Activated CD4-positive, alpha-beta memory T cell treated with anti-CD3 and anti-CD28 coated beads for 36 hours (primary cell): ENCODE results near the gene PCBP4. TPM values are rescaled to one million over a fixed set of nuclear protein-coding genes. Genes with fewer than 3 reads are reported as not detected.

ENCODE experiments used
- CTCF ChIA-PET: fragments of 350-600 bp; sonication (Branson Sonifier 250); formaldehyde crosslinking; loops from one replicate; lab custom pipeline; 2021; ENCODE audit warnings: antibody characterized with exemption, inconsistent platforms; lab: Charles Lee
- POLR2A ChIA-PET: fragments of 350-600 bp; sonication (Branson Sonifier 250); formaldehyde crosslinking; loops from one replicate; lab custom pipeline; 2021; ENCODE audit warnings: antibody characterized with exemption; lab: Charles Lee
- DNase-seq: peaks from one replicate; pipeline ENCODE4 v3.0.0-alpha.2; 2020
- H3K27ac Mint-ChIP-seq: one replicate; pipeline ENCODE4 v1.8.0; 2021; ENCODE audit warnings: mixed read lengths
- H3K27me3 Mint-ChIP-seq: one replicate; pipeline ENCODE4 v1.8.0; 2021; ENCODE audit warnings: mixed read lengths
- H3K36me3 Mint-ChIP-seq: one replicate; pipeline ENCODE4 v1.8.0; 2021; ENCODE audit warnings: mixed read lengths
- H3K4me1 Mint-ChIP-seq: one replicate; pipeline ENCODE4 v1.8.0; 2021; ENCODE audit warnings: low read depth, mixed read lengths
- H3K4me3 Mint-ChIP-seq: one replicate; pipeline ENCODE4 v1.8.0; 2021; ENCODE audit warnings: mild to moderate bottlenecking, mixed read lengths
- H3K9me3 Mint-ChIP-seq: one replicate; pipeline ENCODE4 v1.8.0; 2021; ENCODE audit warnings: mixed read lengths
- intact Hi-C: fragments of 100-400 bp; cut with micrococcal nuclease; formaldehyde crosslinking; loops from one replicate; pipeline ENCODE4 v1.15.1; 2023
- total RNA-seq, 2 experiments: library from RNA; stranded (reverse); gene quantifications; one replicate each; pipeline ENCODE4 v1.2.3, GENCODE V29; 2021

PCBP4 gene
- total RNA-seq, 2 experiments from 2014 or later, result 17.3 to 19.3 TPM

DNA sequence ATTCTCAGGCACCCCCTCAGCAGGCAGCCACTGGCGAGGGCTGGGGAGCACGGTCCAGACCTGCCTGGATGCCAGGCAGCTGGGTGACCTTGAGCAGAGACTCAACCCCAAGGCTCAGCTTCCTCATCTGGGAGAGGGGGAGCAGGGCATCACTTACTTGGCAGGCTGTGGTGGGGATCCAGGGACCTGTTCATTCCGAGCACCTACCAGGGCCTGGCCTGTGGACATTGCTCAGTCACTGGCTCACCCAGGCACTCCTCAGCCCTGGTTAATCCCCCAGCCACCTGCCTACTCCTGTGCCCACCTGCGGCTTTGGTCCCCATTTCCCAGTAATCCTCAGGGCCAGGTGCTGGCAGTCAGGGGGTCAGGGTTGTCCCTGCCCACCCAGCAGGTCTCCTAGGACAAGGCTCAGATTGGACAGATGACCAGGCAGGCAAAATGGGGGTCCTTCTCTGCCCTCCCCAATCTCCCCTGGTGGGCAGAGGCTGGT, 37.7 kb upstream of the PCBP4 start:
- peaks cover 14% of the 10 kb centered on the region for H3K4me1 Mint-ChIP-seq
- no peaks in the 10 kb centered on the region for H3K27me3 Mint-ChIP-seq
- intact Hi-C loops, result loop anchor here (5.0 kb wide), 2 partner anchors 212 to 332 kb away; no protein-coding TSS in a partner anchor
- no peaks in the 10 kb centered on the region for H3K36me3 Mint-ChIP-seq
- POLR2A ChIA-PET, result no interaction called here
- no peaks in the 10 kb centered on the region for H3K9me3 Mint-ChIP-seq
- no peak overlapping the region for H3K4me3 Mint-ChIP-seq
- no peak for DNase-seq
- no peak overlapping the region for H3K27ac Mint-ChIP-seq
- CTCF ChIA-PET, result interaction anchor here (1.0 to 6.3 kb wide), 3 partner anchors 20 to 117 kb away, joined by 3 to 101 read pairs (median 11); no protein-coding TSS in a partner anchor

DNA sequence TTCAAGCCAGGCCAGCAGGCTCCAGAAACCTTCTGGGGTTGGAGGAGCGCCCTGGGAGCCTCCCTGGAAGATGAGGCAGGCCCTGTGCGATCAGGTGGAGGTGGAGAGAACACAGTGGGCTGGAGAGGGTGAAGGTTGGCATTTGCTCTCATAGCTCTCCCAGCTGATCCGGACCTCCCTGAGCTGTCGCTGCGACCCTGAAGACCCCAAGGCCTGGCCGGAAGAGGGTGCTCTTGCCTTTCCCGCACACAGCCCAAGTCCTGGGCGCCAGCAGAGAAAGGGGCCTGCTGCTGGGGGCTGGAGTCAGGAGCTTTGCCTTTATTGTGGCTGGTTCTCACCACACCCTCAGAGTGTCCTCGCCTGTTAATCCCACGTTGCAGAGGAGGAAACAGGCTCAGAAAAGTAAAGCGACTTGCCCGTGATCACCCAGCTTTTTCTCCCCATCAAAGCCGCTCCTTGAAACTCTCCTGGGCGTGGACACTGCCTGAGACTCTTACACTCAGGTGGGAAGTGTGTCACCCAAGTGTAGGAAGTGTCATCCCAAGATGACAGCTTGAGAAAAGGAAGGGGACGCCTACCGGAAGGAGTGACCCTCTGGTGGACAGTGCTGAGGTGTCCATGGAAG, 37.0 kb upstream of the PCBP4 start:
- ChIA-PET CTCF (interaction anchor here (1.4 to 6.3 kb wide), 3 partner anchors 48 to 139 kb away, joined by 11 to 101 read pairs (median 68); no protein-coding TSS in a partner anchor), POLR2A (interaction anchor here (0.6 kb wide), 1 partner anchor 7 kb away, joined by 3 read pairs; no protein-coding TSS in a partner anchor)
- Mint-ChIP-seq H3K4me3 (no peak overlapping the region), H3K4me1 (peaks cover 14% of the 10 kb centered on the region), H3K27ac (no peak overlapping the region), H3K36me3 (no peaks in the 10 kb centered on the region), H3K9me3 (no peaks in the 10 kb centered on the region), H3K27me3 (no peaks in the 10 kb centered on the region)
- intact Hi-C loops, result loop anchor here (5.0 kb wide), 2 partner anchors 213 to 333 kb away; no protein-coding TSS in a partner anchor
- no peak for DNase-seq

DNA sequence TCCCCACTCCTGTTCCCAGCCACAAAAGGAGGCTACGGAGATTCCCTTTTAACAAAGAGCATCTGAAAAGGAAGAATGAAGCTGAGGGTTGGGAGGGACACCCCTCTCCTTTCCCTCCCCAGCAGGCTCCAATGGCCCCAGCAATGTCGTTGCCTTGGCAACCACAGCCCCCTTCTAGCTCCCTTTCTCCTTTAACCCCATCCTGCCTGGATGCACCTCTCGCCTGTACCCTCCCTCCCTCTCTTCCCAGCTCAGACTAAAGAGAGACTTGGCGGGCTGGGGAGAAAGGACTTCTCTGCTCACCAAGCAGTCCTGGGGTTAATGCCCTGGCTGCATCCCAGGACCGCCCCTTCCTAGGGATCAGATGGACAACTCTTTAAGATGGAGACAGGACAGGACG, 35.5 kb upstream of the PCBP4 start:
- Mint-ChIP-seq H3K27ac (no peak overlapping the region), H3K4me1 (peaks cover 14% of the 10 kb centered on the region), H3K36me3 (no peaks in the 10 kb centered on the region), H3K4me3 (no peak overlapping the region), H3K27me3 (no peaks in the 10 kb centered on the region), H3K9me3 (no peaks in the 10 kb centered on the region)
- no peak for DNase-seq
- intact Hi-C loops, result loop anchor here (5.0 kb wide), 2 partner anchors 215 to 335 kb away; no protein-coding TSS in a partner anchor
- ChIA-PET POLR2A (no interaction called here), CTCF (interaction anchor here (0.7 to 6.3 kb wide), 12 partner anchors 51 to 217 kb away, joined by 4 to 101 read pairs (median 10); partner anchors contain the start of gene DUSP7)

DNA sequence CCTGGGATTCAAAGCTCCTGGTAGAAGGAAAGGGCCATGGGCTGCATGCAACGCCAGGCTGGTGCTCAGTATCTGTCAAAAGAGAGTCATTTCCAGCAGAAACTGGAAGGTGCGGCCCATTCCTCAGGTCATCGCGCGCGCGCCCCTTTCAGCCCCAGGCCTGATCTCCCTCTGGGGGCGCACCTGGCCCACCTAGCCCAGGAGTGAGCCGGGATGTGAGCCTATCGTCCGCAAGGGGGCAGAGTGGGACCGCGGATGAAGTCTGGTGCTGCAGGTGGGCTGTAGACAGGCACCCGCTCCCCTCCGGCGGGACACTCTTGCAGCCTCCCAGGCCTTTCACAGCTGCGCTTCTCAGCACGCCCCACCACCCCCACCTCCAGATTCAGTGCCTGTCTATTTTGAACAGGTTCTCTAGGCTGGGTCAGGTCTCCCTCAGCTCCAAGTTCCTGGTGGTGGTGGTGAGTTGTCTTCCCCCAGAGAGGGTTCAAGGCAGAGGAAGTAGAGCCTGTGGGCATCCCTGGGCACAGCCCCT, 34.3 kb upstream of the PCBP4 start:
- Mint-ChIP-seq H3K9me3 (no peaks in the 10 kb centered on the region), H3K4me3 (no peak overlapping the region), H3K27ac (no peak overlapping the region), H3K4me1 (peaks cover 14% of the 10 kb centered on the region), H3K27me3 (no peaks in the 10 kb centered on the region), H3K36me3 (no peaks in the 10 kb centered on the region)
- intact Hi-C loops, result loop anchor here (1.0 to 5.0 kb wide), 5 partner anchors 56 to 336 kb away; no protein-coding TSS in a partner anchor
- DNase-seq, result peak; percentile 90
- ChIA-PET CTCF (interaction anchor here (0.6 to 6.3 kb wide), 38 partner anchors 8 to 970 kb away, joined by 3 to 101 read pairs (median 4); partner anchors contain the start of genes ACY1, DUSP7, PARP3 and POC1A), POLR2A (interaction anchor here (0.8 kb wide), 1 partner anchor 19 kb away, joined by 3 read pairs; no protein-coding TSS in a partner anchor)

DNA sequence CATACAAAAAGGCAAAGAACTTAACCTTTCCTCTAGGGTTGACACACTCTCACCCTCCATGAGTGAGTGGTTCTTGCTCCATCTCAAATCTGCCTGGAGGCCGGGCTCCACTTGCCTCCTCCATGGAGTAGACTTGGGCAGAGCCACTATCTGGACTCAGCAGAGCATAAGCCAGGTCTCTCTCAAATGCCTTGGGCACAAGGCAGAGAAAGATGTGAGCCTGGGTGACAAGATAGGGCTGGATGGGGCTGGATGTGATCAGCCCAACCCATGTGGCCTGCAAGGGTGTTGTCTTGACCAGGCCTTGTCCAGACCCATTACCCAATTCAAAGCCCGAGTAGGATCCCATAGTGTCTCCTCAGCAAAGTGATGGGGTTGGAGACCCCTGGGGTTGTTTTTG, 32.6 kb upstream of the PCBP4 start:
- ChIA-PET POLR2A (no interaction called here), CTCF (interaction anchor here (1.6 to 6.3 kb wide), 7 partner anchors 54 to 339 kb away, joined by 7 to 101 read pairs (median 28); partner anchors contain the start of genes DUSP7, PARP3 and RRP9)
- peaks cover 5% of the 10 kb centered on the region for H3K4me1 Mint-ChIP-seq
- intact Hi-C loops, result loop anchor here (5.0 kb wide), 3 partner anchors 217 to 608 kb away; partner anchors contain the start of gene RBM15B
- no peak overlapping the region for H3K27ac Mint-ChIP-seq
- H3K36me3 Mint-ChIP-seq, result peaks cover 10% of the 10 kb centered on the region
- DNase-seq, result no peak
- H3K9me3 Mint-ChIP-seq, result no peaks in the 10 kb centered on the region
- H3K27me3 Mint-ChIP-seq, result no peaks in the 10 kb centered on the region
- no peak overlapping the region for H3K4me3 Mint-ChIP-seq

DNA sequence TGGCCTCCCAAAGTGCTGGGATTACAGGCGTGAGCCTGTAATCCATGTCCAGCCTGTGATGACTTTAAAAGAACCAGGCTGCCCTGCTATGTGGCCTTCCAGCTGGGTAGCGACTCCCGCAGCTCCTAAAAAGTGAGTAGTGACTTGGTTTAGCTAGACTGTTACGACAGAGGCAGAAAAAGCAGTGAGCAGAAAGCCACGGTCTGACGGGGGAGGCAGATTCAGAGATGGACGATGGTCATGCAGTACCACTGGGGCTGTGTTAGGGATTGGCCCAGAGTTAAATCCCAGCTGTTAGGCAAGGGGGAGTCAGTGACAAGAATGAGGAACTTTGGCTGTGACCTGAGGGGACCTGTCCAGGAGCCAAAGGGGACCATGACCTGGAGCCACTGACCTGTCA, 31.5 kb upstream of the PCBP4 start:
- H3K27ac Mint-ChIP-seq, result no peak overlapping the region
- no peaks in the 10 kb centered on the region for H3K9me3 Mint-ChIP-seq
- POLR2A ChIA-PET, result no interaction called here
- CTCF ChIA-PET, result interaction anchor here (0.6 to 1.7 kb wide), 4 partner anchors 124 to 422 kb away, joined by 3 to 8 read pairs (median 5); no protein-coding TSS in a partner anchor
- H3K36me3 Mint-ChIP-seq, result peaks cover 21% of the 10 kb centered on the region
- DNase-seq, result no peak
- peaks cover 15% of the 10 kb centered on the region for H3K4me1 Mint-ChIP-seq
- no peaks in the 10 kb centered on the region for H3K27me3 Mint-ChIP-seq
- H3K4me3 Mint-ChIP-seq, result no peak overlapping the region
- intact Hi-C loops, result loop anchor here (5.0 kb wide), 1 partner anchor 606 kb away; the partner anchor contains the start of gene RBM15B

DNA sequence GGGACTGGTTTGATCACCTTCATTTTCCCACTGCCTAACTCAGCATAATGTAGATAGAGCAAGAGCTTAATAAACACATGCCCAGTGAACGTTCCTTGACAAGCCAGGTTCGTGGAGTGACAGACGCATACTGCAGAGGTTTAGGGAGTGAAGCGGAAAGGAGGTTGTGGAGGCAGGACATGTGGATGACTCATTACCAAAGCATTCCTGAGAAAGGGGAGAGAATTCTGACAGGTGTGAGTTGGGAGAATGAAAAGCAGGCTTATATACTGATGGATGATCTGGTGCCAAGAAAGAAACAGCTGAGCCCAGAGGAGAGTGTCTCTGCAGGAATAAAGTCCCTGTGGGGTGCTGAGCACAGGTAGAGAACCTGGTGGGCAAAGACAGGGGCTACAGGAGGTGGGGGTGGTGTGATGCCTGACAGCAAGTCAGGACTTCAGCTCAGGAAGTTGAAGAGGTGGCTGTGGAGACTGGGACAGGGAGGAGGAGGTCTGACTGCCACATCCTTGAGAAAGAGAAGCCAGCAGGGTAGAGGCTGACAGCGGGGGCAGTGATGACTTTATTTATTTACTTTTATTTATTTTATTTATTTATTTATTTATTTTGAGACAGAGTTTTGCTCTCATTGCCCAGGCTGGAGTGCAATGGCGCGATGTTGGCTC, 30.8 kb upstream of the PCBP4 start:
- Mint-ChIP-seq H3K4me1 (peaks cover 20% of the 10 kb centered on the region), H3K4me3 (no peak overlapping the region), H3K27me3 (no peaks in the 10 kb centered on the region), H3K9me3 (no peaks in the 10 kb centered on the region), H3K36me3 (peaks cover 28% of the 10 kb centered on the region), H3K27ac (no peak overlapping the region)
- CTCF ChIA-PET, result interaction anchor here (0.6 to 1.7 kb wide), 5 partner anchors 55 to 423 kb away, joined by 3 to 8 read pairs (median 4); no protein-coding TSS in a partner anchor
- POLR2A ChIA-PET, result no interaction called here
- DNase-seq, result no peak
- intact Hi-C loops, result loop anchor here (5.0 kb wide), 1 partner anchor 606 kb away; the partner anchor contains the start of gene RBM15B

DNA sequence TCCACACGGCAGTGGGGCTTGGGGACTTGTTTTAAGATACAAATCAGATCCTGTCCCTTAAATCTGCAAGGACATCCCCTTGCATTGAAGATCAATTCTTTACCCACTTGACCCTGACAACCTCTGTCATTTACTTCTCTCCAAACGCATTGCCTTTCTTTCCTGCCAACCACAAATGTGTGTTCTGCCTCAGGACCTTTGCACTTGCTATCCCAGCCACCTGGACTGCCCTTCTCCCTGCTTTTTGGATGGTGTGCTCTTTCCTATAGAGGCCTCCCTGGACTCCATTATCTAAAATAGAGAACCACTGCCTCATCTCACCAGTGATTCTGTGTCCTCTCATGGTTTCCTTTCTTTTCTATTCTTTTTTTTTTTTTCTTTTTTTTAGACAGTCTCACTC, 29.9 kb upstream of the PCBP4 start:
- POLR2A ChIA-PET, result no interaction called here
- no peaks in the 10 kb centered on the region for H3K27me3 Mint-ChIP-seq
- CTCF ChIA-PET, result interaction anchor here (0.8 to 1.6 kb wide), 3 partner anchors 54 to 342 kb away, joined by 3 to 4 read pairs (median 4); no protein-coding TSS in a partner anchor
- no peak for DNase-seq
- H3K4me3 Mint-ChIP-seq, result no peak overlapping the region
- H3K9me3 Mint-ChIP-seq, result no peaks in the 10 kb centered on the region
- H3K27ac Mint-ChIP-seq, result no peak overlapping the region
- peaks cover 37% of the 10 kb centered on the region for H3K36me3 Mint-ChIP-seq
- H3K4me1 Mint-ChIP-seq, result peaks cover 28% of the 10 kb centered on the region
- intact Hi-C loops, result loop anchor here (5.0 kb wide), 1 partner anchor 605 kb away; the partner anchor contains the start of gene RBM15B

DNA sequence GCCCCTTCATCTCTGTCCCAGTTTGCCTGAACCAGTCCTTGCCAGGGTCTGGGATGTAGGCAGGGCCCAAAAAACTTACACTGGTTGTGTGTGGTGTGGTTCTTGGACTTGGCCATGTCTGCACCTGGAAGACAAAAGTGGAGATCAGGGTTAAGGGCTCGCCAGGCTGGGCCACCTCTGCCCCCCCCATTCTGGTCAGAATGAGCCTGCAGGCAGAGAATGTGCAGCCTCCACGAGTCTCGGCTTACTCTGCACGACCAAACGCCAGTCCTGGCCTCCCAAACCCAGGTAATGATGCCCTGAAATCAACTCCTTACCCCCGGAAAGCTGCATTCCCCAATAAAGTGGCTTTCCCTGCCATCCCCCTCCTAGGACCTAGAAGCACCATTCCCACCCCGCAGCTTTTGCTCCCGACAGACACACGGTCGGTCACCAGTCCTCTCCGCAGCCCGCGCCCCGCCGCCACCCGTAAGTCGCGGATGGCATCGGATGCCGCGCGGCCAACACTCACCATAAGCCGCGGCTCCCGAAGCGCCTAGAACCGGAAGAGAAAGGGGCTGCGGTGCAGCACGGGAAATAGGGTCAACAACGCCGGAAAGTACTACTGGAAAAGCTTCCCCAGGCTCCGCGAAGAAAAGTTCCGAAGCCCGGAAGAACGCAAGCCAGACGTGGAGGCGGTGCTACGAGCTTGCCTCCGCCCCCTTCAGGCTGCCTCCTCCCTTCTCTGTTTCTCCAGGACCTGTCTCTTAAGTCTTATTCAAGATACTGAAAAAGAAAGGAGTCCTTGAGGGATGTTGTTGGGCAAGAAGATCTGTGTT, 28.3 kb upstream of the PCBP4 start, which contains the start of gene RPL29:
Gene RPL29, minus strand, starts transcription at position 550 of the 818 bp plus-strand sequence. Its CDS starts 434 bp downstream, at position 116.
- intact Hi-C loops, result loop anchor here (1.0 to 5.0 kb wide), 5 partner anchors 12 to 603 kb away; partner anchors contain the start of genes ABHD14A, ABHD14B, ACY1 and PARP3
- no peaks in the 10 kb centered on the region for H3K9me3 Mint-ChIP-seq
- H3K4me3 Mint-ChIP-seq, result peak within 1 kb of the TSS; percentile 98
- CTCF ChIA-PET, result interaction anchor here (0.6 to 5.8 kb wide), 7 partner anchors 13 to 159 kb away, joined by 3 to 42 read pairs (median 7); partner anchors contain the start of genes ABHD14B, ACY1, DUSP7 and PARP3
- no peaks in the 10 kb centered on the region for H3K27me3 Mint-ChIP-seq
- H3K36me3 Mint-ChIP-seq, result peaks cover 47% of the 10 kb centered on the region
- H3K27ac Mint-ChIP-seq, result peak within 1 kb of the TSS; percentile 99
- POLR2A ChIA-PET, result interaction anchor here (0.6 to 2.5 kb wide), 16 partner anchors 9 to 485 kb away, joined by 3 to 45 read pairs (median 6); partner anchors contain the start of genes ABHD14B, ACY1, DUSP7 and PARP3
- peaks cover 34% of the 10 kb centered on the region for H3K4me1 Mint-ChIP-seq
- DNase-seq, result peak; percentile 96

DNA sequence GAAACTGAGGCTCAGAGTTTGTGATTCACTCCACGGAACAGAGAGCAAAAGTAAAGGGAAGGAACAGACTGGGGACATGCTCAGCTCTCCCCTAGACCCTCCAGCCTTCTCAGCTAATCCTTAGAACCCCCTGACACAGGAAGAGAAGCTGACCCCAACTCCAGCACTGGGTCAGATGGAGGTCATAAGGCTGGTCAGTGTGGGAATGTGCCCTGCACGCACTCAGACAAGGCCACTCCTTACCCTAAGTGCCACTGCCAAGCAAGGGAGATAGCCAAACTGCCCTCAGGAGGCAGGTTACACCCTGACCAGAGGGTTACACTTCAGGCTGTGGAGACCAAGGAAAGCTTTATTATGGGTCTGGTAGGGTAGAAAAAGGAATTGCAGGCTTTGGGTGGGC, 27.3 kb upstream of the PCBP4 start:
- H3K36me3 Mint-ChIP-seq, result peaks cover 47% of the 10 kb centered on the region
- peak overlapping the region; percentile 99 for H3K27ac Mint-ChIP-seq
- CTCF ChIA-PET, result interaction anchor here (0.7 to 5.8 kb wide), 6 partner anchors 12 to 129 kb away, joined by 3 to 42 read pairs (median 8); partner anchors contain the start of genes ABHD14B, ACY1, DUSP7 and PARP3
- peak overlapping the region; percentile 98 for H3K4me3 Mint-ChIP-seq
- POLR2A ChIA-PET, result interaction anchor here (1.2 to 2.5 kb wide), 6 partner anchors 8 to 160 kb away, joined by 3 to 45 read pairs (median 10); partner anchors contain the start of genes ACY1, PCBP4 and POC1A
- no peaks in the 10 kb centered on the region for H3K9me3 Mint-ChIP-seq
- H3K27me3 Mint-ChIP-seq, result no peaks in the 10 kb centered on the region
- H3K4me1 Mint-ChIP-seq, result peaks cover 34% of the 10 kb centered on the region
- intact Hi-C loops, result loop anchor here (2.0 kb wide), 1 partner anchor 20 kb away; the partner anchor contains the start of genes ABHD14A and ABHD14B
- no peak for DNase-seq
